Prostate gland (tissue), 2 donors: ENCODE measurements around the gene HOXA10. TPM values are rescaled to one million over a fixed set of nuclear protein-coding genes. Genes with fewer than 3 reads are reported as not detected.

Experiments
- DNase-seq: peaks from one replicate; pipeline ENCODE4 v3.0.0-alpha.2; 2019; ENCODE audit warnings: low spot score
- H3K27ac ChIP-seq, 2 donors: fragments of 200-600 bp; sonication (generic); 2 replicates each; pipeline ENCODE4 v1.5.1; 2017 to 2019
- H3K27me3 ChIP-seq: fragments of 200-600 bp; sonication (generic); replicated peaks from 2 replicates; pipeline ENCODE4 v1.5.1; 2019; ENCODE audit not compliant: insufficient read depth
- H3K36me3 ChIP-seq, 2 donors: fragments of 200-600 bp; sonication (generic); 1 replicate in 1 of 2; 2 replicates in 1 of 2; pipeline versions ENCODE4 v1.5.1 to v1.8.1; 2017 to 2019
- H3K4me1 ChIP-seq: fragments of 200-600 bp; sonication (generic); replicated peaks from 2 replicates; pipeline ENCODE4 v1.5.1; 2019
- H3K4me3 ChIP-seq, 2 donors: fragments of 200-600 bp; sonication (generic); 2 replicates each; pipeline ENCODE4 v1.5.1; 2017 to 2019
- H3K9me3 ChIP-seq: fragments of 200-600 bp; sonication (generic); 2 replicates; pipeline ENCODE4 v1.5.1; 2017
- CTCF ChIP-seq, 4 experiments: fragments of 200-600 bp in 2 of 4; fragments of 450-650 bp in 2 of 4; sonication (generic) in 2 of 4; IDR thresholded peaks; 1 replicate in 3 of 4; 2 replicates in 1 of 4; pipeline ENCODE4 v1.5.1; 2016 to 2019; ENCODE audit warnings: antibody characterized with exemption in 4 of 4, mild to moderate bottlenecking in 2 of 4, moderate library complexity in 2 of 4
- POLR2A ChIP-seq: fragments of 450-650 bp; IDR thresholded peaks from one replicate; pipeline ENCODE4 v1.6.1; 2016; ENCODE audit warnings: antibody characterized with exemption, mild to moderate bottlenecking
- POLR2AphosphoS5 ChIP-seq: sonication (generic); formaldehyde crosslinking; IDR thresholded peaks from one replicate; pipeline ENCODE4 v1.6.1; 2017; ENCODE audit warnings: antibody characterized with exemption
- WGBS: methylation state at CpG from one replicate; pipeline ENCODE4 v1.1.5; 2018; 5-methylcytosine and 5-hydroxymethylcytosine counted together
- intact Hi-C: fragments of 100-400 bp; cut with DNase I; formaldehyde crosslinking; loops from one replicate; pipeline ENCODE4 v1.14.2; 2022
- total RNA-seq, 2 donors: library from RNA; depleted of rRNA; stranded (reverse); fragments of >200 nt; gene quantifications; one replicate each; pipeline ENCODE4 v1.1.0, GENCODE V29; 2016

The HOXA10 gene
- total RNA-seq, 2 donors from 2014 or later = 25.8 to 65.6 TPM

GRCh38 chr7:27198138-27198841 lies 24.2 kb upstream of the HOXA10 start:
- DNase-seq = peak; percentile 19
- Histone ChIP-seq H3K27ac (peak overlapping the region; percentile 96 to 97), H3K36me3 (no peaks in the 10 kb centered on the region), H3K9me3 (no peaks in the 10 kb centered on the region), H3K4me1 (no peaks in the 10 kb centered on the region), H3K27me3 (no peaks in the 10 kb centered on the region), H3K4me3 (peak overlapping the region; percentile 76 to 81)
- WGBS = 1% methylated on average over 29 of the region's 29 CpGs
- TF ChIP-seq CTCF (IDR thresholded peaks at IDR 0.05) (no peak), POLR2AphosphoS5 (no peak), POLR2A (no peak)
- intact Hi-C loops = loop anchor here (5.0 kb wide), 3 partner anchors 544 to 899 kb away; partner anchors contain the start of gene TAX1BP1

GRCh38 chr7:27197137-27198042 lies 23.3 kb upstream of the HOXA10 start:
- no peaks in the 10 kb centered on the region for H3K4me1 ChIP-seq
- WGBS = 3% methylated on average over 18 of the region's 18 CpGs
- H3K27ac ChIP-seq = peak overlapping the region; percentile 96 to 97
- no peaks in the 10 kb centered on the region for H3K9me3 ChIP-seq
- peak overlapping the region; percentile 76 to 81 for H3K4me3 ChIP-seq
- TF ChIP-seq POLR2A (no peak), POLR2AphosphoS5 (peak; percentile 35)
- no peaks in the 10 kb centered on the region for H3K36me3 ChIP-seq
- no peaks in the 10 kb centered on the region for H3K27me3 ChIP-seq
- intact Hi-C loops = loop anchor here (5.0 kb wide), 3 partner anchors 545 to 900 kb away; partner anchors contain the start of gene TAX1BP1
- no peak for DNase-seq

- H3K27me3 ChIP-seq = no peaks in the 10 kb centered on the region
- intact Hi-C loops = loop anchor here (5.0 kb wide), 3 partner anchors 546 to 901 kb away; partner anchors contain the start of gene TAX1BP1
- no peaks in the 10 kb centered on the region for H3K36me3 ChIP-seq
- H3K4me3 ChIP-seq = peak overlapping the region; percentile 76 to 81
- peak; percentile 95 for DNase-seq
- TF ChIP-seq POLR2A (no peak), POLR2AphosphoS5 (peak; percentile 78), CTCF (IDR thresholded peaks at IDR 0.05) (peak; percentile 80 to 87 (median 84))
- H3K4me1 ChIP-seq = no peaks in the 10 kb centered on the region
- H3K9me3 ChIP-seq = no peaks in the 10 kb centered on the region
- H3K27ac ChIP-seq = peak overlapping the region; percentile 96 to 97
- WGBS = 2% methylated on average over 6 of the region's 6 CpGs
Measured at GRCh38 chr7:27196287-27196767, 22.2 kb upstream of the HOXA10 start.

GRCh38 chr7:27194686-27195379 lies 20.7 kb upstream of the HOXA10 start:
- peak overlapping the region; percentile 76 to 81 for H3K4me3 ChIP-seq
- H3K27ac ChIP-seq = peak overlapping the region; percentile 96 to 97
- peak; percentile 54 for DNase-seq

GRCh38 chr7:27194002-27194352 lies 19.9 kb upstream of the HOXA10 start:
- Histone ChIP-seq H3K27ac (peak overlapping the region; percentile 96 to 97), H3K27me3 (no peaks in the 10 kb centered on the region), H3K4me1 (peaks cover 16% of the 10 kb centered on the region), H3K4me3 (peak overlapping the region; percentile 76 to 81), H3K9me3 (no peaks in the 10 kb centered on the region), H3K36me3 (no peaks in the 10 kb centered on the region)
- intact Hi-C loops = no loop called here
- no peak for DNase-seq
- TF ChIP-seq POLR2A = no peak
- TF ChIP-seq POLR2AphosphoS5 = peak; percentile 23
- TF ChIP-seq CTCF (IDR thresholded peaks at IDR 0.05) = no peak
- 2% methylated on average over 2 of the region's 2 CpGs for WGBS

More at GRCh38 chr7:27194686-27195379, 20.7 kb upstream of the HOXA10 start:
- 7% methylated on average over 9 of the region's 9 CpGs for WGBS
- Histone ChIP-seq H3K9me3 (no peaks in the 10 kb centered on the region), H3K27me3 (no peaks in the 10 kb centered on the region), H3K36me3 (no peaks in the 10 kb centered on the region), H3K4me1 (peaks cover 9% of the 10 kb centered on the region)
- TF ChIP-seq POLR2AphosphoS5 = peak; percentile 8
- TF ChIP-seq POLR2A = no peak
- intact Hi-C loops = loop anchor here (5.0 kb wide), 3 partner anchors 547 to 902 kb away; partner anchors contain the start of gene TAX1BP1
